Stomach (tissue), 9 donors: Measurements from ENCODE around the gene KIF11. TPM values are rescaled to one million over a fixed set of nuclear protein-coding genes. Genes with fewer than 3 reads are reported as not detected.
"Not testable (repeated sequence)": the region's sequence is repeated elsewhere in the genome, so short reads cannot be mapped to it uniquely, and the experiment has no call there.

ENCODE experiments used
- DNase-seq, 2 donors: peaks; one replicate each; pipeline versions ENCODE4 v3.0.0 to v3.0.0-alpha.2; 2013 to 2019
- H3K27ac ChIP-seq, 5 donors: fragments of 200-600 bp in 4 of 5; sonication (generic) in 4 of 5; one replicate each; pipeline ENCODE4 v1.5.1; 2013 to 2019; ENCODE audit warnings: mild to moderate bottlenecking in 1 of 5, moderate library complexity in 1 of 5
- H3K27me3 ChIP-seq, 3 donors: fragments of 200-600 bp; sonication (generic); one replicate each; pipeline ENCODE4 v1.5.1; 2017 to 2019; ENCODE audit warnings: mixed run types in 1 of 3
- H3K36me3 ChIP-seq, 4 donors: fragments of 200-600 bp; sonication (generic); 1 replicate in 3 of 4; 2 replicates in 1 of 4; pipeline ENCODE4 v1.5.1; 2016 to 2019
- H3K4me1 ChIP-seq, 4 donors: fragments of 200-600 bp; sonication (generic); one replicate each; pipeline ENCODE4 v1.5.1; 2016 to 2019
- H3K4me3 ChIP-seq, 4 donors: fragments of 200-600 bp; sonication (generic) in 3 of 4; one replicate each; pipeline ENCODE4 v1.5.1; 2016 to 2019; ENCODE audit warnings: mild to moderate bottlenecking in 1 of 4
- H3K9me3 ChIP-seq, 4 donors: fragments of 200-600 bp; sonication (generic); one replicate each; pipeline ENCODE4 v1.5.1; 2016 to 2019
- EP300 ChIP-seq: sonication (generic); formaldehyde crosslinking; IDR thresholded peaks from one replicate; pipeline ENCODE4 v1.6.1; 2017; ENCODE audit warnings: antibody characterized with exemption
- POLR2A ChIP-seq, 4 donors: fragments of 450-650 bp; IDR thresholded peaks; one replicate each; pipeline ENCODE4 v1.6.1; 2016; ENCODE audit warnings: antibody characterized with exemption in 4 of 4, control low read depth in 2 of 4, mild to moderate bottlenecking in 1 of 4, moderate library complexity in 1 of 4
- POLR2AphosphoS5 ChIP-seq, 3 donors: sonication (generic); formaldehyde crosslinking; IDR thresholded peaks; one replicate each; pipeline ENCODE4 v1.6.1; 2016; ENCODE audit warnings: antibody characterized with exemption in 3 of 3
- WGBS, 5 donors: extraction: QIAGEN DNeasy Blood & Tissue Kit in 3 of 5; methylation state at CpG; one replicate each; pipeline versions ENCODE4 v1.1.5 to v1.1.7; 2013 to 2018; 5-methylcytosine and 5-hydroxymethylcytosine counted together
- intact Hi-C: fragments of 100-400 bp; cut with DNase I; formaldehyde crosslinking; loops from one replicate; pipeline ENCODE4 v1.15.1; 2023; ENCODE audit warnings: low total_unique reads
- polyA plus RNA-seq, 3 donors: library from polyadenylated mRNA; stranded (reverse); fragments of 200-250 nt; gene quantifications; one replicate each; pipeline ENCODE4 v1.2.3, GENCODE V29; 2013
- total RNA-seq, 5 donors: library from RNA; depleted of rRNA; stranded (reverse); fragments of >200 nt; gene quantifications; one replicate each; pipeline versions ENCODE4 v1.1.0 to v1.2.3, GENCODE V29; 2014 to 2016
- TF ChIP-seq, protein P1 (sequence below), 7 experiments: fragments of 450-650 bp in 4 of 7; fragments of 200-600 bp in 3 of 7; sonication (generic) in 3 of 7; IDR thresholded peaks; one replicate each; pipeline ENCODE4 v1.5.1; 2016 to 2019; ENCODE audit warnings: antibody characterized with exemption in 7 of 7, control low read depth in 2 of 7, mild to moderate bottlenecking in 1 of 7
- donor health status: healthy with polysubstance abuse.
- donor health status: Bipolar disorder and iron deficiency.
- donor health status: healthy.

KIF11 gene
- total and polyA plus RNA-seq, 8 donors: 1.1 to 8.3 (median 2.5) TPM

DNA sequence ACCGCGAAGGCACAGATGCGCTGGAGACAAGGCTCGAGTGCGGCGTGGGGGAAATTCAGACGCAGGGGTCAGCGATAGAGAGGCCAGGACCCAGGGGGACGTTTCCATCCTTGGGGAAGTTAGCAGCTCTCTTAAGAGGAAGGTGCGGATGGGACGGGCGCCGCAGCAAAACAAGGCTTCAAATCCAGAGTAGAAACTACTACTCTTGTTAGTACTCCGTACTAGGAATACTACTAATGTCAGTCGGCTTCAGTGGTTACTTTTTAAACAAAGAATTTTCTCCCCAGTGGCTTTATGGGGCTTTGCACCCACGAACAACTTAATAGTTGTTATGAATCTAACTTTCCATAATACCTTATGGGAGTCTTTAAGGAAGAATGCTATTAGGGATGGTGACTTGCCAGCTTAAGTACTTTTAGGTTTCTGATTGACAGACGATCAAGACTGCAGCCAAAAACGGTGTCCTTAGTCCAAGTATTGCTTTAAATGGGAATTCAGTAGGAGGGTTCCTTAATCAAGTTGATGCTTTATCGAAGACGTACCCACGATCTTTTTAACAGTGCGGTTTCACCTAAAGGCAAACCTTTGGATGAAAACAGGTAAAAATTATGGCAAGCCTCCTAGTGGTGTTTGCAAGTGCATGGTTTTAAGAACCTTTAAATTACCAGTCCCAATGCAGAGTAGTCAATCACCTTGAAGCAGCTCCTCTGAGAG is 18.2 kb upstream of the KIF11 start:
- Histone ChIP-seq H3K4me1 (peaks cover 22 to 43% (median 31%) of the 10 kb centered on the region in 4 donors), H3K27ac (peak overlapping the region; percentile 90 to 97 (median 95)), H3K27me3 (no peaks in the 10 kb centered on the region), H3K9me3 (no peaks in the 10 kb centered on the region), H3K4me3 (peak overlapping the region; percentile 69 to 94 (median 76)), H3K36me3 (peaks cover 0 to under 1% (median 0%) of the 10 kb centered on the region in 4 donors)
- intact Hi-C loops: loop anchor here (5.0 kb wide), 1 partner anchor 57 kb away; no protein-coding TSS in a partner anchor
- DNase-seq: no peak
- TF ChIP-seq, protein P1, sequence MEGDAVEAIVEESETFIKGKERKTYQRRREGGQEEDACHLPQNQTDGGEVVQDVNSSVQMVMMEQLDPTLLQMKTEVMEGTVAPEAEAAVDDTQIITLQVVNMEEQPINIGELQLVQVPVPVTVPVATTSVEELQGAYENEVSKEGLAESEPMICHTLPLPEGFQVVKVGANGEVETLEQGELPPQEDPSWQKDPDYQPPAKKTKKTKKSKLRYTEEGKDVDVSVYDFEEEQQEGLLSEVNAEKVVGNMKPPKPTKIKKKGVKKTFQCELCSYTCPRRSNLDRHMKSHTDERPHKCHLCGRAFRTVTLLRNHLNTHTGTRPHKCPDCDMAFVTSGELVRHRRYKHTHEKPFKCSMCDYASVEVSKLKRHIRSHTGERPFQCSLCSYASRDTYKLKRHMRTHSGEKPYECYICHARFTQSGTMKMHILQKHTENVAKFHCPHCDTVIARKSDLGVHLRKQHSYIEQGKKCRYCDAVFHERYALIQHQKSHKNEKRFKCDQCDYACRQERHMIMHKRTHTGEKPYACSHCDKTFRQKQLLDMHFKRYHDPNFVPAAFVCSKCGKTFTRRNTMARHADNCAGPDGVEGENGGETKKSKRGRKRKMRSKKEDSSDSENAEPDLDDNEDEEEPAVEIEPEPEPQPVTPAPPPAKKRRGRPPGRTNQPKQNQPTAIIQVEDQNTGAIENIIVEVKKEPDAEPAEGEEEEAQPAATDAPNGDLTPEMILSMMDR (IDR thresholded peaks at IDR 0.05): no peak
- TF ChIP-seq POLR2A (IDR thresholded peaks at IDR 0.05): no peak
- TF ChIP-seq EP300: no peak
- no peak for TF ChIP-seq POLR2AphosphoS5 (IDR thresholded peaks at IDR 0.05)
- WGBS, 5 donors: 5 to 8% (median 5%) methylated on average over 22 of the region's 22 CpGs

DNA sequence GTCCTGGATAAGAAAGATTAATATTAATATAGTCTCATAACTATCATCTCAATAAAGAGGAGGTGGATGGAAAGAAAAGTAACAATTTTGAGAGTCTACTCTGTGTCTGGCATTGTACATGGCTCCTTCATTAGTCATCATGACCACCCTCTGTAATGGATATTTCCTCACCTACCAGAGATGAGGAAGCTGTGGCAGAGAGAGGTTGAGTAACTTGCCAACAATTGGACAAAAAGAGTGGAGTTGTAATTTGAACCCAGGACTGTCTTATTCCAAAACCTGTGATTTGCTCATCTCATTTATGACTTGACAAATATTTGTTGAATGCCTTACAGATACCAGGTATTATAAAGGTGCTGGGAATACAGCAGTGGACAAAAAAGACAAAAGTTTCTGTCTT is 17.0 kb upstream of the KIF11 start:
- Histone ChIP-seq H3K36me3 (no peaks in the 10 kb centered on the region), H3K4me3 (no peak overlapping the region), H3K27me3 (no peaks in the 10 kb centered on the region), H3K9me3 (no peaks in the 10 kb centered on the region), H3K4me1 (peaks cover 15 to 30% (median 23%) of the 10 kb centered on the region in 4 donors), H3K27ac (no peak overlapping the region)
- TF ChIP-seq, protein P1 (IDR thresholded peaks at IDR 0.05): no peak
- no peak for TF ChIP-seq EP300
- no peak for TF ChIP-seq POLR2A (IDR thresholded peaks at IDR 0.05)
- no peak for TF ChIP-seq POLR2AphosphoS5 (IDR thresholded peaks at IDR 0.05)
- intact Hi-C loops: no loop called here
- no peak for DNase-seq

DNA sequence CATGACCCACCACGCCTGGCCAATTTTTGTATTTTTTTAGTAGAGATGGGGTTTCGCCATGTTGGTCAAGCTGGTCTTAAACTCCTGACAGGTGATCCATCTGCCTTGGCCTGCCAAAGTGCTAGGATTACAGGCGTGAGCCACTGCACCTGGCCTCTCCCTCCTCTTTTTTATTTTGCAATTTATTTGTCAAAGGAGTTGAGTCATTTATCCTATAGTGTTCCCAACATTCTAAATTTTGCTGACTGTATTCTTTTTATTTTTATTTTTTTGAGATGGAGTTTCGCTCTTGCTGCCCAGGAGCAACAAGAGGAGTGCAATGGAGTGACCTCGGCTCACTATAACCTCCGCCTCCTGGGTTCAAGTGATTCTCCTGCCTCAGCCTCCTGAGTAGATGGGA is 10.6 kb upstream of the KIF11 start:
- intact Hi-C loops, H3K36me3 ChIP-seq, DNase-seq, H3K4me3 ChIP-seq, H3K4me1 ChIP-seq, H3K9me3 ChIP-seq, H3K27me3 ChIP-seq, H3K27ac ChIP-seq: not testable (repeated sequence)
- WGBS, 5 donors: 88 to 93% (median 89%) methylated on average over 6 of the region's 6 CpGs

DNA sequence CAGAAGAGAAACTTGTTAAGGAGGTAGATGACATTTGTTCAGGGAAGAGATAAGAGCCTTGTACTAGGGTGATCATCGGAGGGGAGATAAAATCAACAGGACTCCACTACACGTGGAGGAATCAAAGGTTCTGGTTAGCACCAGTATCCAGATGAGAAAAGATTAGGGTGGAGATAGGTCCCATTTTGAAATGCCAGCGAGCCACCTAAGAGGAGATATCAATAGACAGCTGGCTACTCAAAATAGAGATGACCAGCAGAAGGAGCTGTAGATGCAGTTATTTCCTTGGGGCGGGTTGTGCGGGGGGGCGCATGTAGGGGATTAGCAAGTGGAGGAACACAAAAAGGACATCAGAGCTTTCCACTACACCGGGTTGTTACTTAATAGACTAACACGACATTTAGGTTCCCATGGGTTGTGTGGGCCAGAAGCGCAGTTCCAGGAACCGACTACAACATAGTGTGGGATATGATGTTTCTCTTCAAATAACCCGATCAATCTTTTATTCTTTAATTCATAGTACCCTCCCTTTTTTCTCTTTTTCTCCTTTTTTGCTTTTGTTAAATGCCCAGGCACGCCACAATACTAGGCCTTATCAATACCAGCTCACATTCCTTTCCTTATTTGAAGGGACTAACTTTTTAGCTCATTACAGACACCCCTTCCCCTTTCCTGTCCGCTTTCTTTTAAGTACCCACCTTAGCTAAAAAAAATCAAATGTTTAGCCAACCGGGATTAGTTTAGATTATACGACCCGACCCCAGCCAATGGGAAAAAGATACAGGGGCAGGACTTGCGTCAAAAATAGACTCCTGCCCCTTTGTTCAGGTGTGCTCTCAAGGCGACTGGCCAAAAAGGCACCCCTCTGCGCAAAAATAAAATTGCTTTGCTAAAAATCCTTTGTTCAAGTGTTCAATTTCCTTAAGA is 2.0 kb upstream of the KIF11 start:
- 35 to 46% (median 41%) methylated on average over 19 of the region's 19 CpGs for WGBS, 5 donors
- no peaks in the 10 kb centered on the region for H3K36me3 ChIP-seq
- peak overlapping the region; percentile 84 to 97 (median 92) for H3K27ac ChIP-seq

More for the DNA sequence above, 2.0 kb upstream of the KIF11 start:
- DNase-seq: peak in 1 of 2 donors; percentile 73
- TF ChIP-seq, protein P1 (IDR thresholded peaks at IDR 0.05): no peak
- TF ChIP-seq EP300 (no peak), POLR2A (IDR thresholded peaks at IDR 0.05) (no peak), POLR2AphosphoS5 (IDR thresholded peaks at IDR 0.05) (no peak)
- H3K9me3 ChIP-seq: no peaks in the 10 kb centered on the region
- H3K4me3 ChIP-seq: peak overlapping the region; percentile 63 to 90 (median 82)
- intact Hi-C loops: no loop called here
- H3K27me3 ChIP-seq: no peaks in the 10 kb centered on the region
- H3K4me1 ChIP-seq: peaks cover 15 to 37% (median 18%) of the 10 kb centered on the region in 4 donors
